GM19351 (cell line): ENCODE results near the gene MAPK14.

ENCODE experiments used
- ATAC-seq: cut with Tn5 transposase; IDR thresholded peaks from one replicate; pipeline ENCODE4 v1.9.1; 2021; ENCODE audit warnings: mild to moderate bottlenecking, moderate library complexity; ENCODE audit not compliant: unreplicated experiment

Gene MAPK14

DNA sequence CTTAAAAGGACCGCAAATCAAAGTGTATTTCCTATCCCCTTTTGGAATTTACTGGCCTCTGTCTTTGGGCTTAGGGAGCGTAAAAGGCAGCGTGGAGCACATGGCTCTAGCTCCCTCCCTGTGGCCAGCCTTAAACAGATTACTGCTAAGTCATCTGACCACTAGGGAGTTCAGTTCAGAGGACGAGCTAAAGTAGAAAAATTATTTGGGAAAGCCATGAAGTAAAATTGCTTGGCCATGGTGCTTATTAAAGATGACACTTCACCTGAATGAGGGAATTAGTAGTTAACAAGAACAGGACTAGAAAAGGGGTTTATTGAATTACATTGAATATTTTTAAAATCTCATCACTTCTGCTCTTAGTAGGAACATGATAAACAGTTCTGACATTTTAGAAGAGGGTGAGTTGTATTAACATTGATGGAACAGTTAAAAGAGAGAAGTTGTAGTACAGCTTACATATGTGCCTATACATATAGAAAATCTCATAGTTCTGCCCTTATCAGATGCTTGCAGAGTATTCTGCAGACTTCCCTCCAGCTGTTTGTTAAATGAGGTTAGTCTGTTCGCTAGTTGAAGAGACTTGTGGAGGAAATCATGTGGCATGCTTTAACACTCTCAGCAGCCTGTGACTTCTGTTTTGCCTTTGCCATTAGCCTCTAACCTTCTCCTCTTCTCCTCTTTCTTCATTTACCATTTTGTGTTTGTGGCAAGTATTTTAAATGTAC, 71.5 kb downstream of the MAPK14 start:
- ATAC-seq: no peak

DNA sequence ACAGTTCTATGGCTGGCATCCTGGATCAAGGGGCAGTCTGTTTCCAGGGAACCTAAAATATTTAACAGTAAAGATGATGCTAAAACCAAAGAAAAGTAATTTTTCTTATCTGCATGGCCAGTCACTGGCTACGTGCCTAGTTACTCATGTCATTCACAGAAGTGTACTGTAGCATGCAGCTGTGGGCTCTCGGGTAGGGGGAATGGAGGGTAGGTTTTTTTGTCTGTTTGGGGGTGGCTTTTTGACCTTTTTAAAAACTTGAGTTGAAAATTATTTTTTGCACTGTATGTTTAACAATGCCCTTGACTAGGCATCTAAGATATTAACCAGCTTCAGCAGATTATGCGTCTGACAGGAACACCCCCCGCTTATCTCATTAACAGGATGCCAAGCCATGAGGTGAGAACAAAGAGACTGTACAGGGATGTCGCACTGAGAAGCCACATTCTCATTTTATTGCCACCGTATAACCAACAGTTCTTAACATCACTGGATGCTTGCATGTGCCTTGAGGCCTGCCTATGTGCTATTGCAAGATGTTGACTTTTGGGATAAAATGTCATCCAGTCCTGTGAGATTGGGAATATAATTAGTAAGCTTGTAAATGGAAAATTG, 72.4 kb downstream of the MAPK14 start:
- ATAC-seq: no peak

DNA sequence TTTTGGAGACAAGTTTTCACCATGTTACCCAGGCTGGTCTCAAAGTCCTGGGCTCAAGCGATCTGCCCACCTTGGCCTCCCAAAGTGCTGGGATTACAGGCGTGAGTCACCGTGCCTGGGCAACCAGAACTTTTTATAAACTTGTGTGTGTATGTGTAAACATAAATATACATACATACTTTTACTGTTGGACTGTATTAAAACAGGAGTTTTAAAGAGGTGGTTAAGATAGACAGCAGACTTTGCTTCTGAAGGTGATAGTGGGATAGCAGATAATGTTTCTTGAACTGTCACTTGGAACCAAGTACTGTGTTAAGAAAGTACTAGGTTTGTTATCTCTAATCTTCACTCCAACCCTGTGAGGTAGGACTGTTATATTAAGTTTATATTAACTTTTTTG, 74.1 kb downstream of the MAPK14 start:
- ATAC-seq: no peak

GRCh38 chr6:36102853-36103252, 75.2 kb downstream of the MAPK14 start:
- ATAC-seq: no peak

- ATAC-seq: no peak
Observed at GRCh38 chr6:36104836-36105235, 77.2 kb downstream of the MAPK14 start.

- no peak for ATAC-seq
Observed at GRCh38 chr6:36109092-36109491, 81.5 kb downstream of the MAPK14 start.

DNA sequence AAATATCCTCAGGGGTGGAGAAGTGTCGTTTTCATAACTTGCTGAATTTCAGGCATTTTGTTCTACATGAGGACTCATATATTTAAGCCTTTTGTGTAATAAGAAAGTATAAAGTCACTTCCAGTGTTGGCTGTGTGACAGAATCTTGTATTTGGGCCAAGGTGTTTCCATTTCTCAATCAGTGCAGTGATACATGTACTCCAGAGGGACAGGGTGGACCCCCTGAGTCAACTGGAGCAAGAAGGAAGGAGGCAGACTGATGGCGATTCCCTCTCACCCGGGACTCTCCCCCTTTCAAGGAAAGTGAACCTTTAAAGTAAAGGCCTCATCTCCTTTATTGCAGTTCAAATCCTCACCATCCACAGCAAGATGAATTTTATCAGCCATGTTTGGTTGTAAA, 82.4 kb downstream of the MAPK14 start:
- ATAC-seq: no peak

- ATAC-seq: no peak
Observed at GRCh38 chr6:36110863-36111262, 83.3 kb downstream of the MAPK14 start.

DNA sequence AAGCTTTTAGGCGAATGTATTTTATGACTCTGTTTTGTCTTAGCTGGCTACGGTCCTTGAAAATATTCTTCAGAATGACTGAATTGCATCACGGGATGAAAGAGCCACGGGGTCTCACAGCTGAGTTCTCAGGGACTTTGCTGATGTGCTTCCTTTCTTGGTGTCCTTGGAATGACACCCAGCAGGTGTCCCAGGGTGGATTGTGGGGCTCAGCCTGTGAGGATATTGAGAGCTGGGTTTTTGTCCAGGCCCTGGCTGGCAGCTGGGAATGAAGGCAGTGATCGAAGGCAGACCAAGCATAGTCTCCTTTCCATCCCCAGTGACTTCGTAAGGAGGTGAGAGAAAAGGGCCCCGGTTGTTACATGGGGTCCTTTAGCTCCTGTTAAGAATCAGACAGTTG, 83.9 kb downstream of the MAPK14 start:
- no peak for ATAC-seq

DNA sequence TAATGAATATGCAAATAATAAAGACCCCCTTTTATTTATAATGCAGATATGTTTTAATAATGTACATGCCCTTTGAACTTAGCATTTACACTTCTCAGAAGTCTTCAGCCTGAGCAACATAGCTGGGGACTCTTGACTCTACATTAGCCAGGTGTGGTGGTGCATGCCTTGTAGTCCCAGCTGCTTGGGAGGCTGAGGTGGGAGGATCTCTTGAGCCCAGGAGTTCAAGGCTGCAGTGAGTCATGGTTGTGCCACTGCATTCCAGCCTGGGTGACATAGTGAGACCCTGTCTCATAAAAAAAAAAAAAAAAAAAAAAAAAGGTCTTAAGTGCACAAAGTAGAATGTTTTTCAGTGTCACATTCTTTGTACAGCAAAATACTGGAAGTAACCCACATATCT, 85.4 kb downstream of the MAPK14 start:
- ATAC-seq: no peak

DNA sequence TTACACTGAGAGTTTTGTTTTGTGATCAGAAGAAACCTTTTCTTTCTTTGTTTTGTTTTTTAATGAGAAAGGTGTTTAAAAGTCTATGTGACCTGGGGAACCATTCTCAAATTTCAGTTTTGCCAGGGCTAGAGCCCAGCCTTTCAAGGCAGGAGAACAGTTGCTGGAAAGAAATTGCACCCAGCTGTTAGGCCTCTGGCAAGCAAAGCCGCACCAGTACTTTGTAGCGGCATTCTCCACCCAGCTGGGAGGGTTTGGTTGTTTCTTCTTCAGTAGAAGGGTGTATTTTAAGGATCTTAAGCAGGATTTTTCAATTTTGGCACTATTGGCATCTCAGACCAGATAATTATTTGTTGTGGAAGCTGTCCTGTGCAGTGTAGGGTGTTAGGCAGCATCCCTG, 86.1 kb downstream of the MAPK14 start:
- no peak for ATAC-seq

DNA sequence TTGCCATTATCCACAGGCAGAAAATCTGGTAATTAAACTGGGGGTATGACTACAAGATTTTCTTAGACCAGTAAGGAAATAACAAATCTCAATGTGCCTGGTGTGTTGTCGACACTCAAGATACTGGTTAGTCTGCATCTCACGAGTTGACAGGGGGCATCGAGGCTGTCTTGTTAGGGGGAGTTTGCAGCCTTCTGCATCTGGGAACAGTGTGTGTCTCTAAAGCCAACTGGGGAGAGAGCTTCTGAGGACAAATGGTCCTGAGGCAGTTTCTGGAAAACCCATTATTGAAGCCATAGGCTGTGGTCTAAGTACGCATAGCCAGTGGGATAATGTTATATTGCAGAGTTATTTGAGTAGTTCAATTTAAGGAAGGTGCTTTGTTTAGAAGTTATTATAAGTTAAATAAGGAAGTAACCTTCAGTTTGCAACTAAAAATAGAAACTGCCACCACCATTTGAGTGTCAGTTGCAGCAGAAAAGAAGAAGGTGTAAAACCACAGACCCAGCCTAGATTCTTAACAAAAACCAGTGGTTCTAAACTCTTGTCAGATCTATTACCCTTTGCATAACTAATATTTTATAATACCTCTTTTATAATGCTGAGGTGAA, 87.3 kb downstream of the MAPK14 start:
- ATAC-seq: peak; percentile 64

GRCh38 chr6:36115412-36115811, 87.8 kb downstream of the MAPK14 start:
- no peak for ATAC-seq

DNA sequence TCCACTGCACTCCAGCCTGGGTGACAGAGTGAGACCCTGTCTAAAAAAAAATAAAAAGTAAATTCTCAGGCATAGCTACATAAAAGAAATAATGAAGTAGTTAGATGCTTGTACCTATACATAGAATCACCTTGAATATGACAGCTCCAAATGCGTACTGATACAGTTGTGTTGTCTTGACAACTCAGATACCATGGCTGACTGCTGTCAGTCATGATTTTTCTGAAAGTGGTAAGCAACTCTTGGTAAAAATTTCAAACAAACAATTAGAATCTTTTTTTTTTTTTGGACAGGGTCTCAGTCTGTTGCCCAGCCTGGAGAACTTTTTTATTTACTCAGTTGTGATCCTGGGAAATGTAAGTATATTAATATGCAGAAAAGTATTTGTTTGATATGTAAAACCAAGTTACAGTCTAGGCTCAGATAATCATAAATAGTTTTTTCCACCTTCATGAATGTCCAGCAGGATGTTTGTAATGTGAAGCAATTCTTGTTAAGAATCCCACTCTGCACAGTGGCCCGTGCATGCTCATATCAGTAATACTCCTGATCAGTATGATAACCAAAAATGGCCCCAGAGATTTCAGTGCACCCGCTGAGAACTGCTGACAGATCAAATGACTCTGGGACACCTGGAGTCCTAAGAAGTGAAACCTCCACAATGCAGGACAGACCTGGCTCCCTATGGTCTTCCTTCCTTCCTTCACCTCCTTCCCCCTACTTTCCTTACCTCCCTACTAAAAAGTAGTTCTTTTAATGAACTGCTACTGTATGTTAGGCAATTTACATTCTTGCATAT, 88.7 kb downstream of the MAPK14 start:
- no peak for ATAC-seq

DNA sequence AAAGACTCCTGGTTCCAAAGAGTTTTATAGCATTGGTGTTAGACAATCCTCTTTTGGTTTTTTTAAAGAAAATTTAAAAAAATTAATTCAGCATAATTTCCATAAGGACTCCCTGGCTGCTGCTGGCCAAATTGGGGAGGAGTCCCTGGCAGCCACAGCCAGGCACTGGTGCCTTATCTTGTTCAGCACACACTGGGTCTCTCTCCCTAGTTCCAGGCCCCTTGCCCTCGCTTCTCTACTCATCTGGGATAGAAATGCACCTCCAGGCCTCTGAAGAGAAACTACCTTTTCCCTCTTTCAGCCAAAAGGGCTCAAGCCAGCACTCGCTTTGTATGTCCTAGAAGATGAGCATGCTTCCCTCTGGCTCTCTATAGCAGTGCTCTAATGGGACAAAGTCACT, 89.3 kb downstream of the MAPK14 start:
- ATAC-seq: no peak

GRCh38 chr6:36117658-36118549, 90.3 kb downstream of the MAPK14 start:
- no peak for ATAC-seq

GRCh38 chr6:36118550-36119107, 91.0 kb downstream of the MAPK14 start:
- ATAC-seq: no peak

DNA sequence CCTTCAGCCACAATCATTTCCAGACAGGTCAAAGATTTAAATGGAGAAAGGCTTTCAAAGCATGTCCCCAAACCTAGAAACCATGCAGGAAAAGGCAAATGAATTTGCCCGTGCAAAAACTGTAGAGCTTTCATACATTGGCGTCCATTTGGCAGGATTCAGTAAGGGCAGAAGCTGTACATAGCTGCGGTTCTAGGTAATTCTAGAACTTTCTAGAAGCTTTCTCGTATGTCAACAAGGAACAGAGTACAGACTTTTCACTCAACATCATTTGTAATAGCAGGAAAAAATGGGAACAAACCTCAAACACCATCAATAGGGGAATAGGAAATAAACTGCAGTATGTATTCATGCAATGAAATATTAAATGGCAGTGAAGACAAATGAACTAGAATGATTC, 91.6 kb downstream of the MAPK14 start:
- no peak for ATAC-seq

DNA sequence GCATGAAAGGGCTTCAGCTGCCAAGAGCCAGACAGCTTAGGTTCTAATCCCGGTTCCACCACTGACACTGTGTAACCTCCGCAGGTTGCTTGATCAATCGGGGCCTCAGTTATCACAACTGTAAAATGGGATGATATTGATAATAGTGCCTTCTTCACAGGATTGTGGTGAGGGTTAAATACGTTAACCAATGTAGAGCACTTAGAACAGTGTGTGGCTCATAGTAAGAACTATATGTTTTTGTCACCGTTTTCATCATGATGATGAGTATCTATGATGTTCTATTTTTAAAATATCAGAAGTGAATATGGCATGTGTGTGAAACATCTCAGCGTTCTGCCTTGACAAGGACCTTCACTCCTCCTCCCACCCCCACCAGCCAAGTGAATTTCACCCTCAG, 92.4 kb downstream of the MAPK14 start:
- ATAC-seq: no peak

- ATAC-seq: no peak
Observed at GRCh38 chr6:36120539-36120938, 92.9 kb downstream of the MAPK14 start.
